ENCODE measurements around the gene USP5. TPM values are rescaled to one million over a fixed set of nuclear protein-coding genes. Genes with fewer than 3 reads are reported as not detected.

Gene USP5
- polyA plus RNA-seq, 1 donor from 2014 or later: 130 TPM

GRCh38 chr12:6817098-6817497, 34.9 kb upstream of the USP5 start:
- no peaks in the 10 kb centered on the region for H3K9me2 ChIP-seq (ENCODE audit: insufficient read depth, low read length)
- no peaks in the 10 kb centered on the region for H3F3A ChIP-seq (ENCODE audit: insufficient read depth, low read length, poor library complexity, severe bottlenecking)
- TF ChIP-seq CTCF (IDR thresholded peaks at IDR 0.05; ENCODE audit: poor library complexity, severe bottlenecking): no peak
- no peak for TF ChIP-seq TAF1 (IDR thresholded peaks at IDR 0.05; ENCODE audit: low read depth)
- TF ChIP-seq POLR2AphosphoS5 (IDR thresholded peaks at IDR 0.05): no peak
- no peak for TF ChIP-seq REST (IDR thresholded peaks at IDR 0.05; ENCODE audit: borderline replicate concordance)
- no peak for TF ChIP-seq RAD21 (conservative IDR thresholded peaks at IDR 0.05)
- no peak for TF ChIP-seq EZH2 (IDR thresholded peaks at IDR 0.05; ENCODE audit: borderline replicate concordance, insufficient read depth, low read length, poor library complexity, severe bottlenecking)
- no peaks in the 10 kb centered on the region for H3K27me3 ChIP-seq (ENCODE audit: insufficient read depth, low read depth, low read length)
- H2AFZ ChIP-seq (ENCODE audit: low read depth, low read length): no peak overlapping the region
- H3K4me3 ChIP-seq (ENCODE audit: low read length): no peak overlapping the region
- H3K4me2 ChIP-seq (ENCODE audit: low read length): no peak overlapping the region
- H3K27ac ChIP-seq (ENCODE audit: low read length): no peak overlapping the region
- no peaks in the 10 kb centered on the region for H3K36me3 ChIP-seq (ENCODE audit: insufficient read depth, low read length)
- H3K9me3 ChIP-seq (ENCODE audit: low read length): no peaks in the 10 kb centered on the region
- peaks cover 15% of the 10 kb centered on the region for H3K79me2 ChIP-seq (replicated peaks; ENCODE audit: insufficient read depth, low read length)
- no peaks in the 10 kb centered on the region for H4K20me1 ChIP-seq (ENCODE audit: insufficient read depth)
- H3K9ac ChIP-seq (ENCODE audit: low read length): no peak overlapping the region

GRCh38 chr12:6817662-6818157, 34.2 kb upstream of the USP5 start:
- TF ChIP-seq POLR2AphosphoS5 (IDR thresholded peaks at IDR 0.05) (no peak), CTCF (IDR thresholded peaks at IDR 0.05; ENCODE audit: poor library complexity, severe bottlenecking) (no peak), RAD21 (conservative IDR thresholded peaks at IDR 0.05) (no peak), EZH2 (IDR thresholded peaks at IDR 0.05; ENCODE audit: borderline replicate concordance, insufficient read depth, low read length, poor library complexity, severe bottlenecking) (no peak), REST (IDR thresholded peaks at IDR 0.05; ENCODE audit: borderline replicate concordance) (no peak), EP300 (conservative IDR thresholded peaks at IDR 0.05; ENCODE audit: poor library complexity, severe bottlenecking) (no peak), SMC3 (conservative IDR thresholded peaks at IDR 0.05; ENCODE audit: poor library complexity) (no peak)
- H3K79me2 ChIP-seq (replicated peaks; ENCODE audit: insufficient read depth, low read length): peaks cover 21% of the 10 kb centered on the region
- H3K36me3 ChIP-seq (ENCODE audit: insufficient read depth, low read length): no peaks in the 10 kb centered on the region
- H3K4me3 ChIP-seq (ENCODE audit: low read length): no peak overlapping the region
- H3K9me3 ChIP-seq (ENCODE audit: low read length): no peaks in the 10 kb centered on the region
- H3K27ac ChIP-seq (ENCODE audit: low read length): no peak overlapping the region
- no peaks in the 10 kb centered on the region for H4K20me1 ChIP-seq (ENCODE audit: insufficient read depth)
- no peak overlapping the region for H2AFZ ChIP-seq (ENCODE audit: low read depth, low read length)
- no peaks in the 10 kb centered on the region for H3F3A ChIP-seq (ENCODE audit: insufficient read depth, low read length, poor library complexity, severe bottlenecking)
- H3K9me2 ChIP-seq (ENCODE audit: insufficient read depth, low read length): no peaks in the 10 kb centered on the region
- no peaks in the 10 kb centered on the region for H3K27me3 ChIP-seq (ENCODE audit: insufficient read depth, low read depth, low read length)
- no peak overlapping the region for H3K9ac ChIP-seq (ENCODE audit: low read length)
- no peak overlapping the region for H3K4me2 ChIP-seq (ENCODE audit: low read length)
